T-helper 17 cell (primary cell): Measurements from ENCODE around the gene NIM1K. TPM values are rescaled to one million over a fixed set of nuclear protein-coding genes. Genes with fewer than 3 reads are reported as not detected.
A peak's percentile ranks its signal among the peaks of the same experiment; 100 is the strongest.
"Not testable (repeated sequence)": the region's sequence is repeated elsewhere in the genome, so short reads cannot be mapped to it uniquely, and the experiment has no call there.

Source experiments
- ATAC-seq: fragments of 150-1000 bp; cut with Tn5 transposase; 2 replicates; pipeline ENCODE4 v1.10.0; 2021; ENCODE audit warnings: mild to moderate bottlenecking, moderate library complexity
- DNase-seq, 3 donors: peaks; one replicate each; pipeline versions ENCODE4 v3.0.0 to v3.0.0-alpha.2; 2020 to 2021
- H3K9me3 ChIP-seq: one replicate; pipeline ENCODE4 v1.7.0; 2013; ENCODE audit warnings: low read length, mild to moderate bottlenecking; ENCODE audit not compliant: control insufficient read depth, poor library complexity, severe bottlenecking
- H3K27ac Mint-ChIP-seq: one replicate; pipeline ENCODE4 v1.8.0; 2022; ENCODE audit warnings: mild to moderate bottlenecking, moderate library complexity, mixed read lengths
- H3K27me3 Mint-ChIP-seq: one replicate; pipeline ENCODE4 v1.8.0; 2022; ENCODE audit warnings: mixed read lengths
- H3K36me3 Mint-ChIP-seq: one replicate; pipeline ENCODE4 v1.8.0; 2022; ENCODE audit warnings: low read depth, mixed read lengths
- H3K4me1 Mint-ChIP-seq: one replicate; pipeline ENCODE4 v1.8.0; 2022; ENCODE audit warnings: mild to moderate bottlenecking, mixed read lengths
- H3K4me3 Mint-ChIP-seq: one replicate; pipeline ENCODE4 v1.8.0; 2022; ENCODE audit warnings: mild to moderate bottlenecking, moderate library complexity, mixed read lengths
- total RNA-seq, 4 donors: library from RNA in 2 of 4; stranded (reverse) in 2 of 4; gene quantifications; one replicate each; pipeline ENCODE4 v1.2.3 and lab custom pipeline; 2022 to 2026

The NIM1K gene
- total RNA-seq, 2 donors from 2014 or later = 0.76 to 1.1 TPM

- peaks cover 14% of the 10 kb centered on the region for H3K36me3 Mint-ChIP-seq
- ATAC-seq, H3K4me3 Mint-ChIP-seq, H3K27ac Mint-ChIP-seq, H3K27me3 Mint-ChIP-seq, DNase-seq, H3K9me3 ChIP-seq: not testable (repeated sequence)
- peaks cover 22% of the 10 kb centered on the region for H3K4me1 Mint-ChIP-seq
These were observed 27.2 kb upstream of the NIM1K start for GRCh38 chr5:43164801-43165200.

- Mint-ChIP-seq H3K27ac (no peak overlapping the region), H3K36me3 (peaks cover 14% of the 10 kb centered on the region), H3K27me3 (no peaks in the 10 kb centered on the region), H3K4me1 (peaks cover 22% of the 10 kb centered on the region), H3K4me3 (no peak overlapping the region)
- no peak for DNase-seq
- H3K9me3 ChIP-seq = no peaks in the 10 kb centered on the region
- ATAC-seq = no peak
These were observed 26.7 kb upstream of the NIM1K start for GRCh38 chr5:43165323-43165722.

- peaks cover 21% of the 10 kb centered on the region for H3K4me1 Mint-ChIP-seq
- no peak for DNase-seq
- peak overlapping the region; percentile 88 for H3K27ac Mint-ChIP-seq
- H3K27me3 Mint-ChIP-seq = no peaks in the 10 kb centered on the region
- H3K36me3 Mint-ChIP-seq = peaks cover 13% of the 10 kb centered on the region
- H3K4me3 Mint-ChIP-seq = peak overlapping the region; percentile 1
- H3K9me3 ChIP-seq = no peaks in the 10 kb centered on the region
- no peak for ATAC-seq
These were observed 23.9 kb upstream of the NIM1K start for GRCh38 chr5:43168175-43168574.

GRCh38 chr5:43171451-43171850 lies 20.6 kb upstream of the NIM1K start:
- H3K4me3 Mint-ChIP-seq = no peak overlapping the region
- no peak for ATAC-seq
- H3K27ac Mint-ChIP-seq = no peak overlapping the region
- no peaks in the 10 kb centered on the region for H3K27me3 Mint-ChIP-seq
- peaks cover 13% of the 10 kb centered on the region for H3K36me3 Mint-ChIP-seq
- peaks cover 8% of the 10 kb centered on the region for H3K4me1 Mint-ChIP-seq
- H3K9me3 ChIP-seq = no peaks in the 10 kb centered on the region
- DNase-seq = no peak

- Mint-ChIP-seq H3K4me3 (no peak overlapping the region), H3K27me3 (no peaks in the 10 kb centered on the region), H3K36me3 (peaks cover 13% of the 10 kb centered on the region), H3K4me1 (peaks cover 6% of the 10 kb centered on the region), H3K27ac (no peak overlapping the region)
- H3K9me3 ChIP-seq = no peaks in the 10 kb centered on the region
- DNase-seq = no peak
- ATAC-seq = no peak
These were observed 20.1 kb upstream of the NIM1K start for GRCh38 chr5:43171926-43172325.

GRCh38 chr5:43172779-43173178 lies 19.2 kb upstream of the NIM1K start:
- peaks cover 13% of the 10 kb centered on the region for H3K36me3 Mint-ChIP-seq
- ATAC-seq (no peak), DNase-seq (no peak)
- no peaks in the 10 kb centered on the region for H3K27me3 Mint-ChIP-seq
- H3K4me1 Mint-ChIP-seq = peaks cover 5% of the 10 kb centered on the region
- no peaks in the 10 kb centered on the region for H3K9me3 ChIP-seq
- no peak overlapping the region for H3K27ac Mint-ChIP-seq
- no peak overlapping the region for H3K4me3 Mint-ChIP-seq

GRCh38 chr5:43174586-43174985 lies 17.4 kb upstream of the NIM1K start:
- H3K9me3 ChIP-seq = no peaks in the 10 kb centered on the region
- ATAC-seq (no peak), DNase-seq (no peak)
- Mint-ChIP-seq H3K36me3 (peaks cover 7% of the 10 kb centered on the region), H3K27me3 (no peaks in the 10 kb centered on the region), H3K4me3 (no peak overlapping the region), H3K4me1 (peaks cover 5% of the 10 kb centered on the region), H3K27ac (peak overlapping the region; percentile 12)

- Mint-ChIP-seq H3K4me1 (no peaks in the 10 kb centered on the region), H3K36me3 (no peaks in the 10 kb centered on the region), H3K27me3 (no peaks in the 10 kb centered on the region), H3K4me3 (no peak overlapping the region), H3K27ac (no peak overlapping the region)
- H3K9me3 ChIP-seq = no peaks in the 10 kb centered on the region
- DNase-seq (no peak), ATAC-seq (no peak)
These were observed 12.2 kb upstream of the NIM1K start for GRCh38 chr5:43179836-43180235.

GRCh38 chr5:43182421-43182820 lies 9.6 kb upstream of the NIM1K start:
- no peaks in the 10 kb centered on the region for H3K36me3 Mint-ChIP-seq
- ATAC-seq (no peak), DNase-seq (no peak)
- H3K4me3 Mint-ChIP-seq = no peak overlapping the region
- H3K27me3 Mint-ChIP-seq = no peaks in the 10 kb centered on the region
- no peak overlapping the region for H3K27ac Mint-ChIP-seq
- H3K4me1 Mint-ChIP-seq = no peaks in the 10 kb centered on the region
- H3K9me3 ChIP-seq = no peaks in the 10 kb centered on the region

GRCh38 chr5:43183101-43183500 lies 8.9 kb upstream of the NIM1K start:
- H3K36me3 Mint-ChIP-seq, H3K27ac Mint-ChIP-seq, DNase-seq, ATAC-seq, H3K4me1 Mint-ChIP-seq, H3K27me3 Mint-ChIP-seq, H3K4me3 Mint-ChIP-seq, H3K9me3 ChIP-seq: not testable (repeated sequence)

GRCh38 chr5:43190755-43191603 lies 1.0 kb upstream of the NIM1K start:
- no peaks in the 10 kb centered on the region for H3K36me3 Mint-ChIP-seq
- no peaks in the 10 kb centered on the region for H3K9me3 ChIP-seq
- peaks cover 14% of the 10 kb centered on the region for H3K4me1 Mint-ChIP-seq
- peak overlapping the region; percentile 90 for H3K27ac Mint-ChIP-seq
- DNase-seq = no peak
- peaks cover 10% of the 10 kb centered on the region for H3K27me3 Mint-ChIP-seq
- no peak for ATAC-seq
- peak overlapping the region; percentile 90 for H3K4me3 Mint-ChIP-seq

GRCh38 chr5:43192558-43193180 lies 644 bp downstream of the NIM1K start:
- Mint-ChIP-seq H3K4me3 (peak overlapping the region; percentile 90), H3K27me3 (peaks cover 10% of the 10 kb centered on the region), H3K4me1 (peaks cover 14% of the 10 kb centered on the region), H3K36me3 (no peaks in the 10 kb centered on the region), H3K27ac (peak overlapping the region; percentile 90)
- H3K9me3 ChIP-seq = no peaks in the 10 kb centered on the region
- peak; percentile 53 for ATAC-seq
- peak; percentile 9 to 17 (median 11) for DNase-seq

GRCh38 chr5:43193181-43193893 lies 1.3 kb downstream of the NIM1K start:
- peak overlapping the region; percentile 90 for H3K27ac Mint-ChIP-seq
- DNase-seq (no peak), ATAC-seq (peak; percentile 78)
- H3K9me3 ChIP-seq = no peaks in the 10 kb centered on the region
- peaks cover 10% of the 10 kb centered on the region for H3K27me3 Mint-ChIP-seq
- peak overlapping the region; percentile 90 for H3K4me3 Mint-ChIP-seq
- peaks cover 14% of the 10 kb centered on the region for H3K4me1 Mint-ChIP-seq
- no peaks in the 10 kb centered on the region for H3K36me3 Mint-ChIP-seq
